ENCODE data around the gene WDFY3.
"Not testable (repeated sequence)": the region's sequence is repeated elsewhere in the genome, so short reads cannot be mapped to it uniquely, and the experiment has no call there.

WDFY3 gene

DNA sequence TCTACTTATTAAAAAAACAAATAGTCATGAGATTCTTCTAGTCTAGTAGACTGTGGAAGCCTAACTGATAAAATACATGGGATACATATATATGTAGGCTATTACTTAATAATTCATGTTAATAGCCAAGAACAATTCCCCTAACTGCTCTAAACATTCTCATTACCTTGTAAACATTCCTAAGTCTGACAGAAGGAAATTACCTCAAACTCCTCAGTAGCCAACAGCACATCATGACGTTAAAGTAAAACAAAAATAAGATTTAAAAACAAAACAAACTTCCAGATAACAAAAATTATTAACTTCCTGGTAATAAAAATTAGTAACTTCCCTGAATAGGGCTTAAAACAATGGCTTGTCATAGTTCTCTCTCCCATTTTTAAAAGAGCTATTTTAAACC is 109.2 kb downstream of the WDFY3 start:
- DNase-seq (ENCODE audit: low spot score), result no peak

DNA sequence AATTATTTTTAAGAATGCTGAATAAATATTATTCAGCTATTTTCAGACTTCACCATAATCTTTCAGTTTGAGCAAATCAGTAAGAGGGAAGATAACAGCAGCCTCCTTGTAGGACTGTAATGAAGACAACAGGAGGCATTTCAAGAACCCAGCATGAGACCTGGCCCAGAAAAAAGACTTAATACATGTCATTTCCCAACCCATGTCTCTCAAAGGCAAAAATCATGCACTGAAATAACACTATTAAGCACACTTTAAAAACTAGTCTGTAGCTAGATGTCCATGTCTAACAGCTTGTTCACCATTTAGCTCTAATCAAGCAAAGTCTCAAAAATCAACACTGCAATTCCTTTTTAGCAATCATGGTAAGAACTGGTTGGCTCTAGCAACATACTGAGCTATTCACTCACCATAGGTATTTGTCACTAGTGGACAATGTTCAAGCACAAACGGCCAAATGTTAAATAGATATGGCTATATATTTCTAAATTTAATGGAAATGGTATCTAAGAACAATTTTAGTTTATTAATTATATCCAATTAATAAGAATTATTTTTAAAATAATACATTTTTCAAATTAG is 109.9 kb downstream of the WDFY3 start:
- DNase-seq (ENCODE audit: low spot score), result no peak

DNA sequence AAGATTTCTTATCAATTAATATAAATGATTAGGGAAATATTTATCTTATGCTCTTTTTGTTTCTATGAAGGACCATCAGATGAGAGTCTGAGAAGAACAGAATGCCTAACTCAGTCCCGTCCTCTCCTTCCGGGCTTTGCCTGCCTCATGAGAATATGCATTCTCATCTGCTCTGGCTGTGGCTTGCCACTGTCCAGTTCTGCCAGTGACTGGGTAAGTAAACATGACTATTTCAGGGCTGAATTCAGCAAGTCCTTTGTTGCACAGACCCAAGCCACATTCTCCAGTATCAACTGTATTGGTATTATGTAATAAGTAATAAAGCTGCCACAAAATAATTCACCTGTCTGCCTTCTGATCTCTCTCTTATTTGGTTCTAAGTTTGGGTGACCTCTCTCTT is 110.7 kb downstream of the WDFY3 start:
- DNase-seq (ENCODE audit: low spot score), result no peak

DNA sequence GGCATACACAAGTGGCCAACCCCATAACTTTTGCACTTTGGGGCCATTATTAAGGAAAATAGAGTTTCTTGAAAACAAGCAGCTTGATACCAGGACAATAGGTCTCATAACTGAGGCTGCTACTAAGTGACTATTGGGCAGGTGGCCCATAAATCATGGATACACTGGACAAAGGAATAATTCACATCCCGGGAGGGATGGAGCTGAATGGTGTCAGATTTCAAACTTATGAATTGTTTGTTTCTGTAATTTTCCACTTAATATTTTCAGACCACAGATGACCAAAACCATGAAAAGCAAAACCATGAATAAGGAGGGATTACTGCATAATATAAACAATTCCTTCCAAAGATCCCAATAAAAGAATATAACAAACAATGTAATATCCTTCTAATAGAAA is 114.4 kb downstream of the WDFY3 start:
- DNase-seq (ENCODE audit: low spot score), result no peak

DNA sequence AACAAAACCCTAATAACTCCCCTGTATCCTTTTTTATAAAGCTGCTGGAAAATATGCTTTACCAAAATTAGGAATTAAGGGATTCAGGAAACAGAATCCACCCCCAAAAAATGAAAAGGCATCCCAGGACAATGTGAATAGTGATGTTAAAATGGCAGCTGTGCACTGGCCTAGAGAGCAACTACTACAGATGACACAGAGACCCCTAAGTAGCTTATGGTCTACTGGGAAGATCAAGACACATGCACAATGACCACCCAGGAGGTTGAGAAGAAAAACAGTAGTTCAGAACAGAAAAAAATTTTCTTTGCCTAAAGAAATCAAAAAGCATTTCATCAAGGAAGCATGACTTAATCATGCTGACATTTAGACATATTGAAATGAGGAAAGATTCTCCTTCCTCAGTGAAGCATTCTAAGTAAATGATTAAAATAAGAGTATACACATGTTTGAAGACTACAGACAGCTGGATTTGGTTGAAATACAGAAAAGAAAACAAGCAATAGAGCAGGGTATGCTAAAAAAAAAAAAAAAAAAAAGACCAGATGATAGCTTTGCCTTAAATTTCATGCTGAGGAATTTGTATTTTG is 117.3 kb downstream of the WDFY3 start:
- no peak for DNase-seq (ENCODE audit: low spot score)

DNA sequence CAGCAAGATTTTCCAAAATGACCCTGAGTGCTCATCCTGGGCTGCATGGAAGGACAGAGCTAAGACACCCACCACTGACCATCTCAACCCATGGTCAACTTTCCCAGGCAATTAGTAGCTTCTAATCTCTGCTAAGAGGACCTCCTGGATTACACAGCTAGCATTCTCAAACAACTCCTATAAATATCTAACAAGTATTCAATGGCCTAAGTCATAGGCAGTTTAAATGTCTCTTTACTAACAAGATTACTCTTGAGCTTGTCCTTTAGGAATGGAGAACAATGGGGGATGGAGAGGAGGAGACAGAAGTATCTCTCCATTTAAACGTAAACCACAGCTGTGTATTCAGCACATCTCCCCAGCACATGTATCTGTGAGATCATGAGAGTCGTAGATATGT is 118.1 kb downstream of the WDFY3 start:
- no peak for DNase-seq (ENCODE audit: low spot score)

DNA sequence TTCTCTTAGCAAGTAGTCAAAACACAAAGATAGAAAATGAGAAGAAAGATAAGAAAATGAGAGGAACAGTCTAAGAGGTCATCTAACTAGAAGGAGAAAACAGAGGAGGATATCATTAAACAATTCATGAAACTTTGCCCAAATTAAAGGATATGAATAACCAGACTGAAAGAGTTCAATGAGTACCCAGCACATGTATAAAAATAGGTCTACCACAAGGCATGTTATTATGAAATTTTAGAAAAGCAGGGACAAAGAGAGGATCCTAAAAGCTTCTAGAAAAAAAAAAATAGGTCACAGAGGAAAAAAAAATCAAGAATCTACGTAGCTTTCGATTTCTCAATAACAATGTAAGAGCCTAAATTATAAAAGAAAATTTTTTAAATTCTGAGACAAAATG is 118.5 kb downstream of the WDFY3 start:
- no peak for DNase-seq (ENCODE audit: low spot score)

DNA sequence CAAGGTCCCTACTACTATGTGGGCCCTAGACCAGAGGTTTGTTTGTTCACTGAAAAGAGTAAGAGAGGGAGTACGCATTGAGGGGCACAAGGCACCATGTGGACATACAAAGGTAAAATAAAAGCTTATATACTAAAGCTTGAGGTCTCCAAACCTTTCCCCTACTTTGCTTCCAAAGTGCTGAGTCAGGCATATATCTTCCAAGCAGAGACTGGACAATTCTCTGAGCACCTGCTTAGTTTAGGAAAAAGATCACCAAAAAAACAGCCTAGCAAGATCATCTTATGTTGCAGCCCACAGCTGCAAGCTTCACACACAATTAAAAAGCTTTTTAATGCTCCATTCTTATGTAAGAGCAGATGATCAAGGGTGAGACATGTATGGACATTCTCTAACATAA is 119.5 kb downstream of the WDFY3 start:
- no peak for DNase-seq (ENCODE audit: low spot score)

DNA sequence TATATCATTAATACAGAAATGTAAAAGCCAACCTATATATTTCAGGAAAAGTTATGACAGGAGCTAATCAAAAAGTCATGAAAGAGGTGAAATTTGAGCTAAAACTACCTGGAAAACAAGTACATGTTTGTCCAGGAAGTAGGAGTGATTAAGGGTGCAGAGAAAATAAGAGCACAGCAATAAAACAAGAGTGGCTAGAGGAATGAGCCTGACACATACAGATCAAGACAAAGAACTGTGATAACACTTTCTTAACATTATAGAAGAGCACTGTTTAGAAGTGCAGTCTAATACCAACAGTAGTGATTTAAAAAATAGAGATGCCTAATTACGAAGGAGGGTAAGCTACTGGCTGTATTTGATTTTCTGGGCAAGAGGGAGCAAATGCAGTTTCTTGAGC is 125.1 kb downstream of the WDFY3 start:
- DNase-seq (ENCODE audit: low spot score), result no peak

DNA sequence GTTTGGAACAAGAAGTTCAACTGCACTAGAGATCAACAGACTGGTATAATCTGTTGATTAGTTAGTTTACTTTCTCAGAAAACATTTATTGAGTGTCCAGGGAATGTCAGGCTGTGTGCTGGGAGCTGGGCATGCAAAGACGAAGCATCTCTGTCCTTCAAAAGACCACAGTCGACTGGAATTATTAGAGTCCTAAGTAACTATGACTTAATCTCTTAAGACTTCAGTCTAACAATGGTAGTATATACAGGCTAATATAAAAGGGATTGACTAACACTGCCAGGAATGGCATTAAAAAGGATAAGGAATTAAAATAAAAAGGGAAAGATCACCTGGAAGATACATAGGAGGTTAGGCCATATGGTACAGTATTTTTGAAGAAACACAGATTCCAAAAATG is 128.7 kb downstream of the WDFY3 start:
- DNase-seq (ENCODE audit: low spot score), result no peak

DNA sequence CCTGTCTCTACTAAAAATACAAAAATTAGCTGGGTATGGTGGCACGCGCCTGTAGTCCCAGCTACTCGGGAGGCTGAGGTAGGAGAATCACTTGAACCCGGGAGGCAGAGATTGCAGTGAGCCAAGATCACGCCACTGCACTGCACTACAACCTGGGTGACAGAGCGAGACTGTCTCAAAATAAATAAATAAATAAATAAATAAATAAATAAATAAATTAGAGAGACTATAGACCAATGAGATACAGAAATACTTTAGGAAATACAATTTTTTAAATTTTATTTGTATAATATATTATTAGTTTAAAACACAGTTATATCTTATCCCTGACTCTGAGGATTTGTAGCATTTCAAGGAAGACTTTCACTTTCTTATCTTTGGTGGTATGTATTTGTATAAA is 136.9 kb downstream of the WDFY3 start:
- DNase-seq (ENCODE audit: low spot score), result not testable (repeated sequence)

DNA sequence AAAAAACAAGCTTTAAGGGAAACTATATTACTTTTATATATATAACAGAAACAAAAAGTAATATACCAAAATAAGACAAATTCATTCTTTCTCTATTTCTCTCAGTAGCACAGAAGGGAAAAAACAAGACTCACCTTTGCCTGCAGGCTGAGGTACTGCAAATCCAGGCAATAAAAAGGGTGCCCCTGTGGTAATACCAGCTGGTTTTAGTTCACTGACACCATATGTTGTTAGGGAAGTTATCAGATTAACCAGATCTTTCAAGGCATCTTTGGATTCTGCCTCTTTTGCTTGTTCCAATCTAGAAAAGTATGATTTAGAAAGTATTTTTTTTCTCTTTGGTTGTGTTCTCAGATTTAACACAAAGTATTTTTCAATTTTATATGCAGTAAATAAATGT is 139.8 kb downstream of the WDFY3 start:
- DNase-seq (ENCODE audit: low spot score), result no peak

DNA sequence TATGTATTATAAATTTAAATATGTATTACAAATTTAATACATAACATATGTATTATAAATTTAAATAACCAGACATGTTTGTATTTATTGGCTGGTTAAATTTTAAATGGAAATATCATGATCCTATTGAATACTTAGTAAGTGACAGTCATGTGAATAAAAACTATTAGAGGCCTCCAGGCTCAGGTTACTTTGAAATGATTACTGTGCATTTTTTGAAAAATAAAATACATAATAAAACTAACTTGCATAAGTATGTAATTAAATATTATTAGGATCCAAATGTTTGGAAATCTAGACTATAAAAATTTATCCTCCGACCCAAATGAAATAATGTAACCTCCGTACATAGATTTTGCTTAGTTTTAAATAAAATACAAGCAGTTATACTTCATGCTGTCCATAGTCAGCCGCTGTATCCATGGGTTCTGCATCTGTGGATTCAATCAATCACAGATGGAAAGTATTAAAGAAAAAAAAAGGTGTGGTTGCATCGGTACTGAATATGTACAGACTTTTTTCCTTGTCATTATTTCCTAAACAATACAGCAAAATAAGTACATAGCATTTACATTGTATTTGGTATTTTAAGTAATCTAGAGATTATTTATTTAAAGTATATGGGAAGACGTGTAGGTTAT is 140.7 kb downstream of the WDFY3 start:
- no peak for DNase-seq (ENCODE audit: low spot score)

DNA sequence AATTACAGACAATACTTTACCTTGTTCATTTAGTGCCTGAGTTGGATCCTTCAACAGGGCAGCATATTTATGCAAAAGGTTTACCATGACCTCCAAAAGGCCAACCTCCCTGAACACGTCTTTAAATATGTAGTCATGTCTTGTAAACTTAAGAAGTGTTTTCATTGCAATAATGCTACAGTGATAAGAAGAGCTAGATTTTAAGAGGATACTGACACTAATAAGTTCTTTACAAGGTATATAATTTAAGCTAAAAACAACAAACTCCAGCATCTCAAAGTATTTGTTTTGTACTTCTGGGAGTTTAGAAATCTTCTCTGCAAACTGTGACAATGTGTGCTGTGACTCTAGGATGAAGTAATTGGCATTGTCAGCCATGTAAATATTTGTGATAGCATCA is 145.4 kb downstream of the WDFY3 start:
- no peak for DNase-seq (ENCODE audit: low spot score)

DNA sequence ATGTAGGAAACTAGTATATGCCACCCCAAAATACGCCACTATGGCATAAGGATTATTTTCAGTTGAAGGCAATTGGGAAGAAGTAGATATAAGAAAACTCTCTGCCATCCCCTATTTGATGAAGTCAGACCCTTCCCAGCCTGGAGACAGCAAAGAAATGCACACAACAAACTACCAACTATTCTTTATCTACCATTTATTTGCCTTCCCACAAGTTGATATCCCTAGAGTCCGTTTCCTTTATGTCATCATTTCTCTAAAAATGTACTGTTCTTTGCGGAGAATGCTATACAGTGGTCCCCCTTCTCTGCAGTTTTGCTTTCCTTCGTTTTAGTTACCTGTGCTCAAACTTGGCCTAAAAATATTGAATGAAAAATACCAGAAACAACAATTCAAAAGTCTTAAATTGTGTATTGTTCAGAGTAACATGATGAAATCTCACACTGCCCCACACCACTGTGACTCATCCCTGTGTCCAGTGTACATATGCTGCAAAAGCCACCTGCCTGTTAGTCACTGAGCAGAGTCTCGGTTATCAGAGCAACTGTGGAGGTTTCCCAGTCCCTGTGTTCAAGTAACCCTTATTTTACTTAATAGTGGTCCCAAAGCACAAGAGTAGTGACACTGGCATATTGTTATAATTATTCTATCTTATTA is 152.3 kb downstream of the WDFY3 start:
- DNase-seq (ENCODE audit: low spot score), result no peak

DNA sequence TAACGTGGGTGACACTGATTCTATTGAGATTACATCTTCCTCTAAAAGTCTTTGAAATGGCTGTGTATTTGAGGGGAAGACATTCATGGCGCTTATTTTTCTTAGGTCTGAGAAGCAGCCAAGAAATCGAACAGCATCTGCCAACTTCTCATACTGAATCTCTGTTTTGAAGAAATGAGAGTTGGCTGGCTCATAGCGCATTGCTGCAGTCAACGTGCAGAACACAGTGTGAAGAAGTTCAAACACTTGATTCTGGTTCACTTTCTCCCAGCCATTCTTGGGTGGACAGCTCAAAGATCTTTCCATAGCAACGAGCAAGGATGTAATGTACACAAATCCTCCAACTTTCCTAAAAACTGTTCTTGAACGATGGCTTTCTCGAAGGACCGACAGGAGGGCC is 156.5 kb downstream of the WDFY3 start:
- no peak for DNase-seq (ENCODE audit: low spot score)

DNA sequence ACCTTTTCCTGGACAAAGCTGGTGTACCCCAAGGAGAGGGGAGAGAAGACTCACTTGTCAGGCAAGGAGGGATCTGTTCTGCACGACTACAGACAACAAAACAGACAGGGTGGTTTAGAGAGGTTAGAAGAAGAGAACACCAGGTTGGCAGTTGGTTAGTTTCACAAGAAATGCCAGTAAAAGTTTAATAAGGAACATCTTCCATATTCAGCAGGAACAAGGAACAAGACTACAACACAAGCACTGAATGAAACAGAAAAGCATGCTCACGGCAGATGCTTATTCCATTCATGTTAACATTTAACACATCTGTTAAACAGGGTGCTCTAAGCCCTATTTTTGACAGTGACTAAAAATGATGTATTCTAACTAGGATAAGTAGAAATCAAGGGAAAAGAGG is 158.2 kb downstream of the WDFY3 start:
- DNase-seq (ENCODE audit: low spot score), result no peak

DNA sequence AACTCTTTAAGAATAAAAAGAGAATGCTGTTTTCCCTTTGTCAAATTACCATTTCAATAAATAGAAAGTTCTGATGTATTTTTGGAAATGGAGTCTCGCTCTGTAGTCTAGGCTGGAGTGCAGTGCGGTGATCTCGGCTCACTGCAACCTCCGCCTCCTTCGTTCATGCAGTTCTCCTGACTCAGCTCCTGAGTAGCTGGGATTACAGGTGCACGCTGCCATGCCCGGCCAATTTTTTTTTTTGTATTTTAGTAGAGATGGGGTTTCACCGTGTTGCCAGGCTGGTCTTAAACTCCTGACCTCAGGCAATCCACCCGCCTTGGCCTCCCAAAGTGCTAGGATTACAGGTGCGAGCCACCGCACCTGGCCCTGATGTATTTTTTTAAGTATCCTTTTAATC is 159.9 kb downstream of the WDFY3 start:
- DNase-seq (ENCODE audit: low spot score), result not testable (repeated sequence)

DNA sequence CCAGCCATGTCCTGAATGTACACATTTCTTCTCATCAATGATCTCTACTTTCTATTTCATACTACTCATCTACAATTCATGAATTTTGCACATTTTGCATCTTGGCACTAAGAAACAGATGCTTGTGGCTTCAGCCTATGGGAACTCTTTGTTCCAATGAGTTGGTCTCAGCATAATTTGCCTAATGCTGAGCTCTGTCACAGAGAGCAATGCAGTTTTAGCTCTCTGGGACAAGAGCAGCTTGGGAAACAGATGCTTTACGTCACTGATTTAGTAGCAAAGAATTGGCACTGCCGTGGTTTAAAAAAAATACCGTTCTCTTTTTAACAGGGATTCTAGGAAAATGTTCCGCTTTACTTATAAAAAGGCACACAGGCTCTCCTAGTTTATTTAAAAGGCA is 162.4 kb downstream of the WDFY3 start:
- no peak for DNase-seq (ENCODE audit: low spot score)

DNA sequence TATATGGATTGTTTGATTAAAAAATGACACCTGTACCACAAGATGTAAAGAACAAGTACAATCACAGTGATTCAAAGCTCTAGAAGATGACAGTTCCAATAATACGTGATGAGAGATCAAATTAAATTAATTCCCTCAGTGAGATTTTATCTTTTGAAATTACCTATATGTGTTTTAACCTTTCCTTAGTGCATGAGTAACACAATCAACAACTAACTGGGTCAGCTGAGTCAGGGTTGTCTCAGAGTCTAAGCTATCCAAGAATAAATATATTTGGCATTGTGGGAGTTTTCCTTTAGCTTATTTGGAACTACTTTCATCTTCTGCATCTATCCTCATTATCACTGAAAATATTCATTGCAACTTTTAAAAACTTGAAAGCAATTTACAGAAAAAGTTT is 162.8 kb downstream of the WDFY3 start:
- DNase-seq (ENCODE audit: low spot score), result no peak

DNA sequence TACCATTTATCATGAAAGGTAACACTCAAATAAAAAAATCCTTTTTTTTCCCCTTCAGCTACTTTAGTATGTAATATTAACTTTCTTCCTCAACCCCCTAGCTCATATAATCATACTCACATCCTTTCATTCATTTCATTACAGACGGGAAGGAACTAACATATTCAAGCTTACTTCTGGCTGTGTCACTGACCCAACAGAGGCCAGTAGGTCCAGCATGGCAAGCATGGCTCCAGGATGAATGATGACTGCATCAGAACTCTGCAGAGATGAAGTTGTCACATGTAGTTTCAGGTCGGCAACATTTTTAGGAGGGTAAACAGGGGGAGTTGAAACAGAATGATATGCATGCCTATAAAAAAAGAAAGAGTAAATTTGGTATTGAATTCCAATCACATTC is 163.4 kb downstream of the WDFY3 start:
- no peak for DNase-seq (ENCODE audit: low spot score)

DNA sequence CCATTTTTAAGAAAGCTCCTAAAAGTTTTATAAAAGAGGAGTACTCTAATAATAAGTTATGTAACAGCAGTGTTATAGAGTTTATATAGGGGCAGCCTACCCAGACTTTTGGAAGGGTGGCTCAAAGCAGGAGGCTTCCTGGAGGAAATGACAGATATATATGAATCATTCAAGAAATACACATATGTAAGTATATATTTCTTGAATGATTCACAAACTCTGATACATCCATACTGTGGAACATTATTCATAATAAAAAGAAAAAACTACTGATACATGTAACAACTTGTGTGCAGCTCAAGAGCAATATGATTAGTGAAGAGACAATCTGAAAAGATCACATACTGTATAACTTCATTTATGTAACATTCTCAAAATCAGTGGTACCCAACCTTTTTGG is 166.2 kb downstream of the WDFY3 start:
- no peak for DNase-seq (ENCODE audit: low spot score)

DNA sequence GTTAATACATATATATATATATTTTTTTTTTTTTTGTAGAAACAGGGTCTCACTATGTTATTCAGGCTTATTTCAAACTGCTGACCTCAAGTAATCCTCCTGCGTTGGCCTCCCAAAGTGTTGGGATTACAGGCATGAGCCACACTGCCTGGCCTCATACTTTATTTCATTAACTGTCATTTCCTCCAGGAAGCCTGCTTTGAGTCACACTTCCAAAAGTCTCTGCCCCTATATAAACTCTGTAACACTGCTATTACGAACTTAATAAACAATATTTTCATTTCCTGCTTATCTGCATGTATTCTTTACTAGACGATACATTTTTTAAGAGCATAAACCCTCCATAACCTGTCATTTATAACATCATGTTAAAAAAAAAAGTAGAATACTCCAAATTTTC is 167.2 kb downstream of the WDFY3 start:
- no peak for DNase-seq (ENCODE audit: low spot score)

DNA sequence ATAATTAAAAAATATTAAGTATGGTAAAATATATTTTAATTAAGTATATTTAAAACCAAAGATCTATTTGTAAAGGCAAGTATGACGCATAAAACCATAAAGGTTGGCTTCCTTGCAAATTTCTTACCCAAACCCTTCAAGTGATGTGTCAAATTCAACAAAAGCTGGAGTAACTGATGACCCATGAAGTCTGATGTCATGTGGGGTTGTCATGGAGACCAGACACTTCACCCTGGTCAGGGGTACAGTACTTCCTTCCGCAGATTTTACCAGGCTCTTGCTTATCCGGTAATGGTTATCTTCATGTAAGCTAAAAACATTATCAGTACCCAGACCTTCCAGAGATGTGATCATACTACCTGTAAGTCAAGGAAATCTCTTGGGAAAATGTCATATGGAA is 170.1 kb downstream of the WDFY3 start:
- peak; percentile 5 for DNase-seq (ENCODE audit: low spot score)

All from iPS-NIHi11 (cell line).